PFSK-1 (cell line): ENCODE results near the gene OR2Y1.

Experiments used
- FOXP2 ChIP-seq: optimal IDR thresholded peaks from 2 replicates; pipeline ENCODE3; 2011; ENCODE audit warnings: borderline replicate concordance, control low read depth, inconsistent platforms; ENCODE audit not compliant: insufficient read depth; ENCODE audit errors: extremely low read length, extremely low read depth
- POLR2AphosphoS5 ChIP-seq: IDR thresholded peaks from 2 replicates; pipeline ENCODE4 v1.6.1; 2012; ENCODE audit warnings: low read depth, mild to moderate bottlenecking, control low read depth, low read length, moderate library complexity
- REST ChIP-seq, 2 experiments: IDR thresholded peaks; 2 replicates each; pipeline versions ENCODE4 v1.6.1 to v1.8.0; 2011 to 2012; ENCODE audit warnings: low read depth in 2 of 2, low read length in 2 of 2, control low read depth in 1 of 2, inconsistent platforms in 1 of 2, mild to moderate bottlenecking in 1 of 2, moderate library complexity in 1 of 2; ENCODE audit not compliant: insufficient read depth in 1 of 2
- SIN3A ChIP-seq: IDR thresholded peaks from 2 replicates; pipeline ENCODE4 v1.6.1; 2012; ENCODE audit warnings: mild to moderate bottlenecking, low read length, moderate library complexity, borderline replicate concordance; ENCODE audit not compliant: insufficient read depth
- TAF1 ChIP-seq: IDR thresholded peaks from 2 replicates; pipeline ENCODE4 v1.6.1; 2012; ENCODE audit warnings: low read length, control low read depth, borderline replicate concordance; ENCODE audit not compliant: insufficient read depth

The OR2Y1 gene

GRCh38 chr5:180724944-180725343 is 14.9 kb downstream of the OR2Y1 start:
- TF ChIP-seq SIN3A (no peak), POLR2AphosphoS5 (no peak), TAF1 (no peak), FOXP2 (no peak), REST (IDR thresholded peaks at IDR 0.05; ENCODE audit: insufficient read depth in 1 of 2, low read depth in 2 of 2, low read length in 2 of 2) (no peak)

- TF ChIP-seq TAF1: no peak
- no peak for TF ChIP-seq REST (IDR thresholded peaks at IDR 0.05; ENCODE audit: insufficient read depth in 1 of 2, low read depth in 2 of 2, low read length in 2 of 2)
- TF ChIP-seq FOXP2: no peak
- no peak for TF ChIP-seq SIN3A
- TF ChIP-seq POLR2AphosphoS5: no peak
Observed at GRCh38 chr5:180723936-180724335, 15.9 kb downstream of the OR2Y1 start.

- TF ChIP-seq SIN3A: no peak
- TF ChIP-seq POLR2AphosphoS5: no peak
- no peak for TF ChIP-seq FOXP2
- TF ChIP-seq REST (IDR thresholded peaks at IDR 0.05; ENCODE audit: insufficient read depth in 1 of 2, low read depth in 2 of 2, low read length in 2 of 2): no peak
- no peak for TF ChIP-seq TAF1
Observed at GRCh38 chr5:180720486-180720885, 19.4 kb downstream of the OR2Y1 start.

- TF ChIP-seq TAF1 (no peak), SIN3A (no peak), FOXP2 (no peak), POLR2AphosphoS5 (no peak)
Observed at GRCh38 chr5:180719781-180720180, 20.1 kb downstream of the OR2Y1 start.

- TF ChIP-seq SIN3A (no peak), REST (IDR thresholded peaks at IDR 0.05; ENCODE audit: insufficient read depth in 1 of 2, low read depth in 2 of 2, low read length in 2 of 2) (no peak), TAF1 (no peak), POLR2AphosphoS5 (no peak), FOXP2 (no peak)
Observed at GRCh38 chr5:180718810-180719453, 20.9 kb downstream of the OR2Y1 start.
